HPDE6-E6E7 (cell line): ENCODE data around the gene TM4SF20.

Source experiments
- DNase-seq: peaks from one replicate; pipeline ENCODE4 v3.0.0; 2011; ENCODE audit warnings: missing footprints; ENCODE audit errors: extremely low spot score

Gene TM4SF20

GRCh38 chr2:227320305-227321094 is 58.6 kb downstream of the TM4SF20 start:
- no peak for DNase-seq

DNA sequence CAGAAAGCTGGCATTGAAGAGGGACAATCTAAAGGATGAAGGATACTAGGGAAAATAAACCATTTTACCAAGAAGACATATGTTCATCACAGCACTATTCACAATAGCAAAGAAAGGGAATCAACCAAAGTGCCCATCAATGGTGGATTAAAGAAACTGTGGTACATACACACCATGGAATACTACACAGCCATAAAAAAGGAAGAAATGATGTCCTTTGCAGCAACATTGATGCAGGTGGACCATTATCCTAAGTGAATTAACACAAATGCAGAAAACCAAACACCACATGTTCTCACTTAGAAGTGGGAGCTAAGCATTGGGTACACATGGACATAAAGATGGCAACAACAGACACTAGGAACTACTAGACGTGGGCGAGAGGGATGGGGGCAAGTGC is 61.3 kb downstream of the TM4SF20 start:
- no peak for DNase-seq

DNA sequence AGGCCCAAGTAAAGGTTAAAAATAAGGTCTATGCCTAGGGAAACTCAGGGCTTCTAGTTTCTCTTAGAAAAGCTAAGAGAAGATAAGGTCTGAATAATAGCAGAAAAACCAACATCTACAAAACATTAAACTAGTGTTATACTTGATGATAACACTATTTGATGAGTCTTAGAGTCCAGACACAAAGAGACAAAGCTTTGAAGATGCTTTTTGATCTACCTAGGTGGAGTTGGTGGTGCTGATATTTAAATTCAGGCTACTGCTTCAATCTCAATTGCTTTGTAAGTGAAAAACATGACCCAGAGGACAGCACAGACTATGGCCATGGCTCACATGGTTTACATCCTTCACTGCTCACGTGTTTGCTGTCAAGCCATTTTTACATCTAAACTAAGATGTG is 65.8 kb downstream of the TM4SF20 start:
- DNase-seq = no peak

- DNase-seq = no peak
These were observed 66.5 kb downstream of the TM4SF20 start for GRCh38 chr2:227312579-227312978.
